ENCODE data around the gene PHAX.

DNA sequence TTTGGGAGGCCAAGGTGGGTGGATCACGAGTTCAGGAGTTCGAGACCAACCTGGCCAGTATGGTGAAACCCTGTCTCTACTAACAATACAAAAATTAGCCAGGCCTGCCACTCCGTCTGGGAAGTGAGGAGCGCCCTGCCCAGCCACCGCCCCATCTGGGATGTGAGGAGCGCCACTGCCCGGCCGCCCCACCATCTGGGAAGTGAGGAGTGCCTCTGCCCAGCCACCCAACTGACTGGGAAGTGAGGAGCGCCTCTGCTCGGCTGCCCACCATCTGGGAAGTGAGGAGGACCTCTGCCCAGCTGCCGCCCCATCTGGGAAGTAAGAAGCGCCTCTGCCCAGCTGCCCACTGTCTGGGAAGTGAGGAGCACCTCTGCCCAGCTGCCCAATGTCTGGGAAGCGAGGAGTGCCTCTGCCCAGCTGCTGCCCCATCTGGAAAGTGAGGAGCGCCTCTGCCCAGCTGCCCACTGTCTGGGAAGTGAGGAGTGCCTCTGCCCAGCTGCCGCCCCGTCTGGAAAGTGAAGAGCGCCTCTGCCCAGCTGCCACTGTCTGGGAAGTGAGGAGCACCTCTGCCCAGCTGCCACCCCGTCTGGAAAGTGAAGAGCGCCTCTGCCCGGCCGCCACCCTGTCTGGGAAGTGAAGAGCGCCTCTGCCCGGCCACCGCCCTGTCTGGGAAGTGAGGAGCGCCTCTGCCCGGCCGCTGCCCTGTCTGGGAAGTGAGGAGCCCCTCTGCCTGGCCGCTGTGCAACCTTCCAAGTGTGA lies 11.0 kb upstream of the PHAX start:
- TF ChIP-seq, protein P1, sequence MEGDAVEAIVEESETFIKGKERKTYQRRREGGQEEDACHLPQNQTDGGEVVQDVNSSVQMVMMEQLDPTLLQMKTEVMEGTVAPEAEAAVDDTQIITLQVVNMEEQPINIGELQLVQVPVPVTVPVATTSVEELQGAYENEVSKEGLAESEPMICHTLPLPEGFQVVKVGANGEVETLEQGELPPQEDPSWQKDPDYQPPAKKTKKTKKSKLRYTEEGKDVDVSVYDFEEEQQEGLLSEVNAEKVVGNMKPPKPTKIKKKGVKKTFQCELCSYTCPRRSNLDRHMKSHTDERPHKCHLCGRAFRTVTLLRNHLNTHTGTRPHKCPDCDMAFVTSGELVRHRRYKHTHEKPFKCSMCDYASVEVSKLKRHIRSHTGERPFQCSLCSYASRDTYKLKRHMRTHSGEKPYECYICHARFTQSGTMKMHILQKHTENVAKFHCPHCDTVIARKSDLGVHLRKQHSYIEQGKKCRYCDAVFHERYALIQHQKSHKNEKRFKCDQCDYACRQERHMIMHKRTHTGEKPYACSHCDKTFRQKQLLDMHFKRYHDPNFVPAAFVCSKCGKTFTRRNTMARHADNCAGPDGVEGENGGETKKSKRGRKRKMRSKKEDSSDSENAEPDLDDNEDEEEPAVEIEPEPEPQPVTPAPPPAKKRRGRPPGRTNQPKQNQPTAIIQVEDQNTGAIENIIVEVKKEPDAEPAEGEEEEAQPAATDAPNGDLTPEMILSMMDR (IDR thresholded peaks at IDR 0.05) = no peak
- TF ChIP-seq ZFX (IDR thresholded peaks at IDR 0.05; ENCODE audit: borderline replicate concordance) = no peak
